NB4 (cell line): Measurements from ENCODE around the gene PDZD4.

Experiments used
- DNase-seq: peaks from one replicate; pipeline ENCODE4 v3.0.0; 2010; ENCODE audit warnings: low read depth
- H3K4me3 ChIP-seq: one replicate; pipeline ENCODE4 v1.5.1; 2011; ENCODE audit warnings: mild to moderate bottlenecking, low read depth, low read length, moderate library complexity
- CTCF ChIP-seq: IDR thresholded peaks from one replicate; pipeline ENCODE4 v1.5.1; 2012; ENCODE audit warnings: low read depth, low read length
- MAX ChIP-seq: IDR thresholded peaks from 2 replicates; pipeline ENCODE4 v1.6.1; 2011; ENCODE audit warnings: low read depth, low read length
- MYC ChIP-seq: IDR thresholded peaks from 2 replicates; pipeline ENCODE4 v1.6.1; 2011; ENCODE audit warnings: low read depth, low read length
- POLR2A ChIP-seq: IDR thresholded peaks from 2 replicates; pipeline ENCODE4 v1.6.1; 2011; ENCODE audit warnings: mild to moderate bottlenecking; ENCODE audit not compliant: insufficient read length; ENCODE audit errors: extremely low read depth

The PDZD4 gene

GRCh38 chrX:153864101-153864500 is 33.8 kb upstream of the PDZD4 start:
- TF ChIP-seq MYC: no peak
- TF ChIP-seq CTCF: no peak
- TF ChIP-seq MAX: no peak
- TF ChIP-seq POLR2A: no peak
- H3K4me3 ChIP-seq: no peak overlapping the region
- DNase-seq: no peak

DNA sequence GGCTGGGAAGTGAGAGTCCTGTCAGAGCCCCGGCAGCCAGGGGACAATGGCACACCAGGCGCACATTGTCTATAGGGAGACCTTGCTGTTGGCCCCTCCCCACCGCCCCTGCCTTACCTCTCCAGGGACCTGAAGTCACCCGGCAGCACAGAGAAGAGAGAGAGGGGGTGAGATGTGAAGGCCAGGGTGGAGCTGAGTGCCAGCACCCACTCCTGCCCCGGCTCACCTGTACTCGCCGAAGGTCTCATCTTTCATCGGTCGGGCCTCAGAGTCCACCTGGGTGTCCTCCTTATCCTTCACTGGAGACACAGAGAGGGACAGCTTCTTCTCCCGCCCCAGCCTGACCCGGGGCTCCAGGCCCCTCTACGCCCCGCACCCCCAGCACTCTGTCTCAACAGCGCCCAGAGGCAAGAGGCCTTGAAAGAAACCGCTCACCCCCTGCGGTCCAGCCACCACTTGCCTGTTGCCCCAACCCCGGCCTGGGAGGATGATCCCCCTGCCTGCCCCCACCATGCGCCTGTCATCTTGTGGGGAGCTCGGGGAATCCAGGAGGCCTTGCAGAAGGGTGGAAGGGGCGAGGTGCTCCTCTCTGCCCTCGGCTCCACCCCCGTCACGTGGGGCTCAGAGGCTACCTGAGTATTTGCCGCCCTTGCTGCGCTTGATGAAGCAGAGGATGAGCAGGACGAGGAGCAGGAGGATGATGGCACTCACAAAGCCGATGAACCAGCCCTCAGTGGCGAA is 33.1 kb upstream of the PDZD4 start:
- no peak overlapping the region for H3K4me3 ChIP-seq
- TF ChIP-seq MYC (no peak), MAX (no peak), CTCF (no peak), POLR2A (no peak)
- no peak for DNase-seq

DNA sequence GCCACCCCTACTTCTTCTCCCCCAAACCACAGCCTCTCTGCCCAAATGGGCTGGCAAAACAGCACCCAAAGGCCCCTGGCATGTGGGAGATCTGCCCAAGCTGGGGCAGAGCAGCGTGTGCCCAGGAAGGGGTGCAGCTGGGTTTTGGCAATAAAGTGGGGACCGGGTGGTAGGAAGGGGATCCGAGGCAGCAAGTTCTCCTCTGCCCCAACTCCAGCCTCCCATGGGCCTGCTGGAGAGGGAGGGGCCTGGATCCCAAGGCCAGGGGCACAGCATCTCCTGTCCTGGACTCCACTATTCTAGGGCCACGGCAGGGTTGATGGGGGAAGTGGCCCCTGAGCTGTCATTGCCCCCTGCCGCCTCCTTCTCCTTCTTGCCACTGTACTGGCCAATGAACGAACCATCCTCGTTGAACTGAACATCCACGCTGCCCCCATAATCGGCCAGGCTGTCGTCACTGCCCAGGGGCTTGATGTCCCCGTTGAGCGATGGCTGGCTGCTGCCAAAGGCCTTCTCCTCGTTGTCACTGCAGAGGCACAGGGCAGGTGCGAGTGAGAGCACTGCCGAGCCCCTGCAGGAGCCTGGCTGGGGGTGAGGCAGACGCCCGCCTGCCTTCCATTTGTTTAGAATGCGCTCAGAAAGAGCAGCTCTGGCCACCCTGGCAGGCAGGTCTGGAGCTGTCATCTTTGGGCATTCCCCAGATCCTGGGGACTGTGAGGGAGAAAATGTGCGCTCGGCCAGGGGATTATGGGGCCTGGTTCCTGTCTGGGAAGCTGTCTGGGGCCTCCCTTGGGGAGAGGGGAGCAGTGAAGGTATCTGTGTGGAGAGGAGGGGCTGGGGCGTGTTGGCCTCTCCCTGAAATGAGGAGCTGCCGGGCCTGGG is 32.3 kb upstream of the PDZD4 start:
- H3K4me3 ChIP-seq: no peak overlapping the region
- TF ChIP-seq MYC: no peak
- no peak for DNase-seq

GRCh38 chrX:153861733-153862310 is 31.5 kb upstream of the PDZD4 start:
- no peak for DNase-seq
- TF ChIP-seq POLR2A: no peak
- no peak for TF ChIP-seq CTCF
- TF ChIP-seq MAX: no peak

GRCh38 chrX:153861151-153861550 is 30.8 kb upstream of the PDZD4 start:
- H3K4me3 ChIP-seq: no peak overlapping the region
- TF ChIP-seq CTCF (no peak), POLR2A (no peak), MYC (no peak), MAX (no peak)
- no peak for DNase-seq

More at GRCh38 chrX:153861733-153862310, 31.5 kb upstream of the PDZD4 start:
- H3K4me3 ChIP-seq: no peak overlapping the region

DNA sequence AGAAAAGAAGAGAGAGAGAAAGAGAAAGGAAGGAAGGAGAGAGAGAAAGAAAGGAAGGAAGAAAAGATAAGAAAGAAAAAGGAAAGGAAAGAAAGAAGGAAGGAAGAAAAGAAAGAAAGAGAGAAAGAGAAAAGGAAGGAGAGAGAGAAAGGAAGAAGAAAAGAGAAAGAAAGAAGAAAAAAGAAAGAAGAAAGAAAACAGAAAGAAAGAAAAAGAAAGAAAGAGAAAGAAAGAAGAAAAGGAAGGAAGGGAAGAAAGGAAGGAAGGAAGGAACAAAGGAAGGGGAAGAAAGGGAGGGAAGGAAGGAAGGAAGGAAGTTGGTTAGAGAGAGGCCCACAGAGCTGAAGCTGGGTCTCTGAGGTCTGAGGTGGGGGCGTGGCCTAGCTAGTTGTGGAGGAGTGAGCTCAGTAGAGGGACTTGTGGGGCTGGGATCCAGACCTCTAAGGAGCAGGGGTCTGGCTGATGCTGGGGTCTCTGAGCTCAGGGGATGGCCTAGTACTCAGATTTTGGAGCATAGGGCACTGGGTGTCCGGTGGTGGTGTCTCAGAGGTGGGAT is 27.1 kb upstream of the PDZD4 start:
- no peak overlapping the region for H3K4me3 ChIP-seq
- TF ChIP-seq POLR2A (no peak), MAX (no peak), CTCF (no peak), MYC (no peak)

More for the DNA sequence above, 27.1 kb upstream of the PDZD4 start:
- peak; percentile 22 for DNase-seq
